Nucleus accumbens (tissue), 56 donors: Measurements from ENCODE around the gene NFATC3.
A peak's percentile ranks its signal among the peaks of the same experiment; 100 is the strongest.

Experiments
- DNase-seq, 56 donors: peaks; one replicate each; lab custom pipeline; 2025; lab: John Stamatoyannopoulos, UW

NFATC3 gene

GRCh38 chr16:68264128-68265077 is 179.2 kb downstream of the NFATC3 start, which contains the start of gene SLC7A6:
Gene SLC7A6 (plus strand): TSS chr16:68264526. CDS start chr16:68274727, 10,201 bp downstream.
- peak in 47 of 56 donors; percentile 11 to 80 (median 53) for DNase-seq

- peak in 11 of 56 donors; percentile 2 to 32 (median 14) for DNase-seq
These were observed 180.1 kb downstream of the NFATC3 start for GRCh38 chr16:68265078-68265920.

- no peak for DNase-seq
These were observed 182.6 kb downstream of the NFATC3 start for GRCh38 chr16:68267612-68268405.

- no peak for DNase-seq
These were observed 184.6 kb downstream of the NFATC3 start for GRCh38 chr16:68269793-68270192.

GRCh38 chr16:68270353-68270752 is 185.2 kb downstream of the NFATC3 start:
- no peak for DNase-seq

GRCh38 chr16:68272507-68273209 is 187.5 kb downstream of the NFATC3 start:
- no peak for DNase-seq

GRCh38 chr16:68273459-68273858 is 188.3 kb downstream of the NFATC3 start:
- no peak for DNase-seq

- DNase-seq: no peak
These were observed 188.7 kb downstream of the NFATC3 start for GRCh38 chr16:68273896-68274295.

- DNase-seq: no peak
These were observed 189.3 kb downstream of the NFATC3 start for GRCh38 chr16:68274441-68274840.

GRCh38 chr16:68275611-68276191 is 190.5 kb downstream of the NFATC3 start:
- no peak for DNase-seq

- no peak for DNase-seq
These were observed 191.1 kb downstream of the NFATC3 start for GRCh38 chr16:68276223-68276622.
